Middle frontal gyrus (tissue), 1 donor: ENCODE results near the gene BSN.
"Not testable (repeated sequence)": the region's sequence is repeated elsewhere in the genome, so short reads cannot be mapped to it uniquely, and the experiment has no call there.

Source experiments
- DNase-seq: peaks from one replicate; pipeline ENCODE4 v3.0.0-alpha.2; 2015; ENCODE audit warnings: low spot score; ENCODE audit errors: extremely low spot score

The BSN gene

GRCh38 chr3:49673121-49673714 is 118.9 kb downstream of the BSN start:
- no peak for DNase-seq

GRCh38 chr3:49673715-49674496 is 119.6 kb downstream of the BSN start, which contains the start of gene APEH:
APEH (plus strand) TSS chr3:49674351; CDS start chr3:49674402, 51 bp downstream.
- DNase-seq, result peak; percentile 88

- no peak for DNase-seq
Observed at GRCh38 chr3:49674497-49674983, 120.3 kb downstream of the BSN start.

- no peak for DNase-seq
Observed at GRCh38 chr3:49675912-49676311, 121.6 kb downstream of the BSN start.

- no peak for DNase-seq
Observed at GRCh38 chr3:49680493-49681231, 126.4 kb downstream of the BSN start.

- no peak for DNase-seq
Observed at GRCh38 chr3:49681232-49681522, 126.9 kb downstream of the BSN start.

- DNase-seq, result no peak
Observed at GRCh38 chr3:49681543-49681942, 127.3 kb downstream of the BSN start.

GRCh38 chr3:49683162-49683561 is 128.9 kb downstream of the BSN start:
- no peak for DNase-seq

- not testable (repeated sequence) for DNase-seq
Observed at GRCh38 chr3:49684453-49684852, 130.2 kb downstream of the BSN start.

- not testable (repeated sequence) for DNase-seq
Observed at GRCh38 chr3:49685103-49685502, 130.8 kb downstream of the BSN start.

- DNase-seq, result not testable (repeated sequence)
Observed at GRCh38 chr3:49685846-49686245, 131.6 kb downstream of the BSN start.

- not testable (repeated sequence) for DNase-seq
Observed at GRCh38 chr3:49686346-49686745, 132.1 kb downstream of the BSN start.

GRCh38 chr3:49686769-49687423 is 132.6 kb downstream of the BSN start:
- not testable (repeated sequence) for DNase-seq

- DNase-seq, result not testable (repeated sequence)
Observed at GRCh38 chr3:49687424-49687795, 133.1 kb downstream of the BSN start.

GRCh38 chr3:49688338-49689045 is 134.2 kb downstream of the BSN start:
- DNase-seq, result not testable (repeated sequence)

- DNase-seq, result peak; percentile 77
Observed at GRCh38 chr3:49689046-49689907, 135.0 kb downstream of the BSN start, which contains the start of the genes MST1 and RNF123. MST1 (minus strand) TSS chr3:49689474; CDS start chr3:49688691, 783 bp downstream. RNF123 (plus strand) TSS chr3:49689557; CDS start chr3:49691166, 1,609 bp downstream.

GRCh38 chr3:49689908-49690624 is 135.8 kb downstream of the BSN start:
- not testable (repeated sequence) for DNase-seq

- not testable (repeated sequence) for DNase-seq
Observed at GRCh38 chr3:49690856-49691255, 136.6 kb downstream of the BSN start.

- DNase-seq, result not testable (repeated sequence)
Observed at GRCh38 chr3:49691481-49691880, 137.2 kb downstream of the BSN start.
